ENCODE results near the gene NDNF. TPM values are rescaled to one million over a fixed set of nuclear protein-coding genes. Genes with fewer than 3 reads are reported as not detected.

Gene NDNF
- polyA plus RNA-seq, 1 of the 3 experiments (the other 2 are of a cell fraction), result not detected

DNA sequence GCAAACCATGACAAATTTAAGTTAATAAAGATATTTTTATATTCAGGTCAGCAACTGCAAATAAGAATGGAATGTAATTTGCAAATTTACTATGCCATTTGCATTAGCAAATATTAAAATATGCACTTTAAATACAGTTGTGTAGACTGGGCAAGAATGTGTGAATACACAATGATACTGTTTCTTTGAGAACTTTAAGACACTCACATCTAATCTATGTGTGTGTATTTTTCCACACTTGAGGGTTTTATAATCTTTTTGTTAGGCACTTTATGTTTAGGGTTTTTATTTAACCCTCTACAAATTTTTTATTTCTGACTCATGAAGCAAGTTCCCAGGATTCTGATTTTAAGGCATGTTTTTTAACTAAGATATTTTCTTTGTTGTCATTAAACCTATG, 23.9 kb upstream of the NDNF start (continued):
- TF ChIP-seq, protein P1, sequence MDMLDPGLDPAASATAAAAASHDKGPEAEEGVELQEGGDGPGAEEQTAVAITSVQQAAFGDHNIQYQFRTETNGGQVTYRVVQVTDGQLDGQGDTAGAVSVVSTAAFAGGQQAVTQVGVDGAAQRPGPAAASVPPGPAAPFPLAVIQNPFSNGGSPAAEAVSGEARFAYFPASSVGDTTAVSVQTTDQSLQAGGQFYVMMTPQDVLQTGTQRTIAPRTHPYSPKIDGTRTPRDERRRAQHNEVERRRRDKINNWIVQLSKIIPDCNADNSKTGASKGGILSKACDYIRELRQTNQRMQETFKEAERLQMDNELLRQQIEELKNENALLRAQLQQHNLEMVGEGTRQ (IDR thresholded peaks at IDR 0.05; ENCODE audit: borderline replicate concordance, low read depth, low read length), result no peak
- TF ChIP-seq TEAD4 (IDR thresholded peaks at IDR 0.05; ENCODE audit: borderline replicate concordance, insufficient read depth) (no peak), FOSL2 (IDR thresholded peaks at IDR 0.05; ENCODE audit: borderline replicate concordance, low read depth) (no peak)

DNA sequence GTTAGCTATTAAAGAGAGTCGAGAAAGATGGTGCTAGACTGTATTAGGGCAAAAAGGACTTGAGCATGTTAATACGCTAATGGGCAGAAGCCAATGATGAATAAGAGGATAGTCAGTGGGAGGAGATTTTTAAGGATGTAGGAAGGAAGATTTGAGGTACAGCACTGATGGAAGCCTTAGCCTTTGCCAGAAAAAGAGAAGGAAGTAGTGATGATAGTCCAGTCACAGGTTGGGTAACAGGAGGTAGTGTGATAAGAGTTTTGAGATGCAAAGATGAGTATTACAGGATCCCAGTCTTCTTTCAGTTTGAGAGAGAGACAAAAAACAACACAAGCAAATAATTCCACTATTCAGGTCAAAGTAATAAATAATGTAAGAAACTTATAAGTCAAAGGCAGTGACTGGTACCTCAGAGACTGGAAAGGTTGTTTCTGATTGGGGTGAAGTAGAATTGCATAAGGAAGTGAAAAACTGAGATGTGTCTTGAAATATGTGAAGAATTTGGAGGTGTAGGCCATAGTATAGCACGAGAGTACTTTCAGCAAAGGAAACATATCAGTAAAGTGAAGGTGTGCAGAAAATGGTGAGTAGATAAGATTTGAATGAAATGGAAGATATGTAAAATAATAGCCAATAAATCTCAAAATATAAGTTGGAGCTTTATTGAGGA, 22.1 kb upstream of the NDNF start:
- no peaks in the 10 kb centered on the region for H3K4me1 ChIP-seq (ENCODE audit: control insufficient read depth in 1 of 2, insufficient read depth in 2 of 2, low read depth in 1 of 2, low read length in 1 of 2)
- ChIA-PET POLR2A (no interaction called here), CTCF (interaction anchor here (1.1 to 1.2 kb wide), 2 partner anchors 64 to 374 kb away, joined by 3 to 5 read pairs; no protein-coding TSS in a partner anchor)
- H3K27me3 ChIP-seq (ENCODE audit: insufficient read depth), result no peaks in the 10 kb centered on the region
- no peak for TF ChIP-seq JUND (IDR thresholded peaks at IDR 0.05)
- no peak for TF ChIP-seq RCOR1 (IDR thresholded peaks at IDR 0.05; ENCODE audit: low read length)
- TF ChIP-seq TCF12 (IDR thresholded peaks at IDR 0.05), result no peak
- no peak for TF ChIP-seq TAF1 (IDR thresholded peaks at IDR 0.05; ENCODE audit: borderline replicate concordance, low read depth, low read length)
- TF ChIP-seq MEF2A (IDR thresholded peaks at IDR 0.05; ENCODE audit: borderline replicate concordance, low read depth), result no peak
- no peak for TF ChIP-seq SMC3 (IDR thresholded peaks at IDR 0.05; ENCODE audit: low read depth, low read length)
- TF ChIP-seq, protein P2, sequence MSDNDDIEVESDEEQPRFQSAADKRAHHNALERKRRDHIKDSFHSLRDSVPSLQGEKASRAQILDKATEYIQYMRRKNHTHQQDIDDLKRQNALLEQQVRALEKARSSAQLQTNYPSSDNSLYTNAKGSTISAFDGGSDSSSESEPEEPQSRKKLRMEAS (IDR thresholded peaks at IDR 0.05; ENCODE audit: low read depth), result no peak
- TF ChIP-seq EP300 (IDR thresholded peaks at IDR 0.05; ENCODE audit: borderline replicate concordance in 1 of 2, low read depth in 1 of 2, low read length in 1 of 2), result no peak
- no peak for TF ChIP-seq CHD2 (IDR thresholded peaks at IDR 0.05; ENCODE audit: low read length, partially characterized antibody)
- TF ChIP-seq RXRA (IDR thresholded peaks at IDR 0.05; ENCODE audit: borderline replicate concordance, low read depth), result no peak
- no peak for TF ChIP-seq TEAD4 (IDR thresholded peaks at IDR 0.05; ENCODE audit: borderline replicate concordance, insufficient read depth)
- TF ChIP-seq, protein P1 (IDR thresholded peaks at IDR 0.05; ENCODE audit: borderline replicate concordance, low read depth, low read length), result no peak
- TF ChIP-seq RFX5 (IDR thresholded peaks at IDR 0.05; ENCODE audit: low read length), result no peak
- TF ChIP-seq YY1 (IDR thresholded peaks at IDR 0.05; ENCODE audit: low read depth), result no peak
- no peak for TF ChIP-seq SIN3A (IDR thresholded peaks at IDR 0.05; ENCODE audit: borderline replicate concordance, low read depth, low read length)
- no peak for TF ChIP-seq NFIC (IDR thresholded peaks at IDR 0.05; ENCODE audit: borderline replicate concordance)
- TF ChIP-seq EZH2phosphoT487 (IDR thresholded peaks at IDR 0.05; ENCODE audit: borderline replicate concordance, low read depth), result no peak
- H3F3A ChIP-seq (replicated peaks; ENCODE audit: insufficient read depth), result no peaks in the 10 kb centered on the region
- H3K27ac ChIP-seq (ENCODE audit: low read depth in 2 of 2, low read length in 1 of 2), result no peak overlapping the region
- no peak overlapping the region for H2AFZ ChIP-seq (ENCODE audit: low read depth)
- H3K9me3 ChIP-seq, result no peaks in the 10 kb centered on the region
- H3K4me2 ChIP-seq, result no peak overlapping the region
- WGBS (ENCODE audit: low lambda C conversion rate), result 57% methylated on average over 3 of the region's 3 CpGs
- H3K4me3 ChIP-seq (ENCODE audit: low read depth in 2 of 2, low read length in 1 of 2), result no peak overlapping the region
- no peaks in the 10 kb centered on the region for H3K9me2 ChIP-seq
- DNase-seq, result no peak
- H3K36me3 ChIP-seq (replicated peaks in 1 of 2; ENCODE audit: control insufficient read depth in 1 of 2, insufficient read depth in 2 of 2, low read length in 1 of 2), result no peaks in the 10 kb centered on the region
- no peak overlapping the region for H3K9ac ChIP-seq
- H3K79me2 ChIP-seq (ENCODE audit: insufficient read depth), result no peaks in the 10 kb centered on the region
- no peaks in the 10 kb centered on the region for H4K20me1 ChIP-seq (ENCODE audit: insufficient read depth)
